ENCODE data around the gene PHACTR1. TPM values are rescaled to one million over a fixed set of nuclear protein-coding genes. Genes with fewer than 3 reads are reported as not detected.

Gene PHACTR1
- polyA plus RNA-seq, 1 donor = 20.1 TPM

- no peak for DNase-seq
Measured at GRCh38 chr6:13032566-13032965, 316.0 kb downstream of the PHACTR1 start.

DNA sequence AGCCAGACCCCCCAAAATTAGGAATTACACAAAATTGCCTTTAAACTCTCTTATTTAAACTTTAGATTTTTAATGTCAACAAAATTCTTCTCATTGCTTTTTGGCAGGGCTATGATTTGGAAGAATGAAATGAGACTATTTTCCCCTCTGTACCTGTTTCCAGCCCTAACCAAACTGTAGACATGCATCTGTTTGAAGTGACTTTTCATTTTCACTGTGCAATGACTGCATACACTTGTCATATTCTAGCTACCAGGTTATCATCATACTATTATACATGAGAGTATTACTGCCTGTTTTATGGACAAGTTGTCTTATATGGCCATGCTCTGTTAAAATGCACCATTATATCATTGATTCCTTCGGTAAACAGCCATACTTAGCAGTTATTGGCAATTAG is 316.6 kb downstream of the PHACTR1 start:
- no peak for DNase-seq

DNA sequence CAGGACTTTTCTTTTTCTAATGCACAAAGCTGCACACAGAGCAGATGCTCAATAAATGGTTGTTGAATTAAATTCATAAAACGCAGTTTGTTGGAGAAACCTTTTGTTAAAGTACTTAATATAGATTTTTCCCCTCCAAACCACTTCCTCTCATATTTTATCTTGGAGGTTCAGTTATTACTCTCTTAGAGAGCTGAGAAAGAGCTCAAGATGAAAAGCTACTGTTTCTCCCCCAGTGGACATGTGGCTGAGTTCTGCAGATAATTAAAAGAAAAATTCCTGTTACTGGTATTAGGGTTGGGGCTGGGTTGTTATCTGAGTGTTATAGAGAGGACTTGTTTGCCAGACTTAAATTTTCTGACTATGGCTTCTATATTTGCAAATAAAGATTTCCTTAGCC is 317.7 kb downstream of the PHACTR1 start:
- DNase-seq = no peak

GRCh38 chr6:13035606-13036005 is 319.0 kb downstream of the PHACTR1 start:
- DNase-seq = no peak

DNA sequence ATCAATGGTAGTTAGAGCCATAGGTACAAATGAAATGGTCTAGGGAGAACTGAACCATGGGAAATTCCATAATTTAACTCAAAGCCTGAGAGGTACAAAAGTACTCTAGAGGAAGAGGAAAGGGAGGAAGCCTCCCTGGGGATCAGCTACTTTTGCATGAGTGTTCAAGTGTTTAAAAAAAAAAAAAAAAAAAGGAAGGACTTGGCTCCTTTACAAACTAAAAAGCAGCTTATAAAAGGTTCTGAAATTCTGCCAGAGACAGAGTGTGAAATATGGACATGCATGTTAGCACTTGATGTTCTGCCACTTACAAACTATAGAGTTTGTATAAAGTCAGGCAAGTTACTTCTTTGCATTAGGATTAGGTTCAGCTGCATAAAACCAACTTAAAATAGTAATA is 321.7 kb downstream of the PHACTR1 start:
- no peak for DNase-seq

DNA sequence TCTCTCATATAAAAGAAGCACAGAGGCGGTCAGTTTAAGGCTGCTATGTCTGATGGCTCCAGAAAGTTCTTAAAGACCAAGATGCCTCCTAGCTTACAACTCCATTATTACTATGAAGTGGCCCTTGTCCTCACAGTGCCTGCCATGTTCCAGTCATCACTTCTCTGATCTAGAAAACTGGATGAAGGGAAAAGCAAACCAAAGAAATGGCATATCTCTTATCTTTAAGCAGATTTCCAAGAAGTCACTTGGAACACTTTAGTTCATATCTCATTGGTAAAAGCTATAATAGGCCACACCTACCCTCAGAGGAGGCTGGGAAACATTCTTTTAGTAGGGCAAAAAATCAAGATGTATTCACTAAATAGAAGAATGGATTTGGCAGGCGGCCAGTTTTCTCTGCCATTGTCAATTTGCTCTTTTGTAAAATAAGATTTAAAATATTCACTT is 322.2 kb downstream of the PHACTR1 start:
- no peak for DNase-seq

GRCh38 chr6:13044390-13044789 is 327.8 kb downstream of the PHACTR1 start:
- no peak for DNase-seq

- DNase-seq = no peak
Measured at GRCh38 chr6:13044896-13045295, 328.3 kb downstream of the PHACTR1 start.

DNA sequence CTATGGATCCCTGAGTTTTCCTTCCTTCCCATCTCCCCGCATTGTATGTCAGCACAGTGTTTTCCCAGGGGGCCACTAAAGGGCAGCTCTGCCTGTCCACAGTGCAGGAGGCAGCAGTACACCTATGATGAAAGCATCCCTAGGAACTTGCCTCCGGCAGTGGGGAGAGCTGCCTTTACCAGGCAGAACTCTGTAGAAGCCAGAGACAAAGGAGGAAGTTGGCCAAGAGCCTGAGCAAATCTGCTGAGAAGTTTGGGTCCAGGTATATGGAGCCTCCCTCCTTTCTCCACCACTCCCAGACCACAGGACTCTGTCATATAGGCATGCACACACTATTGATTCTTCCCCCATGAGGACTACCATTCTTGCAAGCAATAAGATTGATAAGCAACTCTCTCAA is 329.1 kb downstream of the PHACTR1 start:
- no peak for DNase-seq

DNA sequence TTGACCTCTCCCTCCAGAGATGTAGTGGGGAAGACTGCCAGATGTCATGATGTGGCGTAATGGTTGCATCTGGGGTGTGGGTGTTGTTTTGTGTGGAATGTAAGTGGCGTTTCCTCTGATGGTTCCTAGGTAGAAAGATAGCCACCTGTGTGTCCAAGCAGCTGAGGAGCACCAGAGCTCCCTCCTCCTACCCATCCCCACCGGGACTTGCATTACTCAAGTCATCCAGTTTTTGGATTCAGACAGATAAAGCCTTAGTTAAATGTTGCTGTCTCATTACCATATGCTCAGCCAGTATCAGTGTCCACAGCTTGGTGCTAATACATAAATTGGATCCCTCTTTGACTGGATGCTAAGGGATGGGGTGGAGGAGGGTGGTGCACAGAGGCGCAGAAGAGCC is 329.5 kb downstream of the PHACTR1 start:
- DNase-seq = no peak

- DNase-seq = no peak
Measured at GRCh38 chr6:13048113-13048512, 331.5 kb downstream of the PHACTR1 start.

- no peak for DNase-seq
Measured at GRCh38 chr6:13049666-13050254, 333.2 kb downstream of the PHACTR1 start.

DNA sequence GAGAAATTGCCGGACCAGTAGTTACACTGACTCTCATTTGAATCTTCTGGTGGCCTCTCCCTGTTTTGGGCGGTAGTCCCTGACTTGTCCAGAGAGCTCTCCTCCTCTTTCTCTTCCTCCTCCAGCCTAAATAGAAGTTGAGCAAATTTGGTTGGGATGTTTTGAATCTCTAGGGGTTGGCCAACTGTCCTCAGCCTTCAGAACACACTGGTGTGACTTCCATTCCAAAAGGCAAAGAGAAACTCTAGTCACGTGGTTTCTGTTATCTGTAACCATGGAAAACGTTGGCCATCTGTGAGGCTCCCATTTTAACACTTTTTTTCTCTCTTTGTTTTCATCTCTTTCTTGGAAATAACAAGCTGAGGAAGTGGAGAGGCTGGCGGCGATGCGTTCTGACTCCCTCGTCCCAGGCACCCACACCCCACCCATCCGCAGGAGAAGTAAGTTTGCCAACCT is 336.5 kb downstream of the PHACTR1 start:
- DNase-seq = no peak

- DNase-seq = no peak
Measured at GRCh38 chr6:13058051-13058450, 341.5 kb downstream of the PHACTR1 start.

DNA sequence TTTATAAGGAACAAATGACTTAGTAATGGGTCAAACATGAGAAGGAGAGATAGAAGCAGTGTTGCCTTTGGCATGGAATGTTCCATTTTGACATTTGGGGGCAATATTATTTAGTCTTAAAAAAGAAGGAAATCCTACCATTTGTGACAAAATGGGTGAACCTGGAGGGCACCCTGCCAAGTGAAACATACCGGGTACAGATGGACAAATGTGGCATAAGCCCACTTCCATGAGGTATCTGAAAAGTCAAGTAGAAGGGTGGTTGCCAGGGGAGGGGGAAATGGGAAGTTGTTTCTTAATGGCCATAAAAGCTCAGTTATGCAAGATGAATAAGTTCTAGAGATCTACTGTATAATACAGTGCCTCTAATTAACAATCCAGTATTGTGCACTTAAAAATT is 342.5 kb downstream of the PHACTR1 start:
- no peak for DNase-seq

DNA sequence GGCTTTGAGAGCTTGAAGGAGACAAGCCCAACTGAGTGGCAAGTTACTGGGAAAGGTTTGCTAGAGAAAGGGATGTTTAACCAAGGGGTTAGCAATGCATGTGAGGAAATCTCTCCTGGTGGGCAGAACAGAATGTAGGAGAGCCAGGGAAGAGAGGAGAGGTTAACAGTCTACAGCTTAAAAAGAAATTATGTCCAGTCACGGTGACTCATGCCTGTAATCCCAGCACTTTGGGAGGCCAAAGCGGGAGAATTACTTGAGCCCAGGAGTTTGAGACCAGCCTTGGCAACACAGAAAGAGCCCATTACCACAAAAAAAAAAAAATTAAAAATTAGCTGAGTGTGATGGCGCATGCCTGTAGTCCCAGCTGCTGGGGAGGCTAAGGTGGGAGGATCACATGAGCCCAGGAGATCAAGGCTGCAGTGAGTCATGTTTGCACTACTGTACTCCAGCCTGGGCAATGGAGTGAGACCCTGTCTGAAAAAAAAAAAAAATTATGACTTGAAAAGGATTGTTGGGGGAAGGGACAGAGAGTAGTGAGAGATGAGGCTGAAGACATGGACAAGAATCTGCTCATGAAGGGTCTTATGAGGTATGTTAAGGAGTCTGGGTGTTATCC is 346.8 kb downstream of the PHACTR1 start:
- DNase-seq = no peak

DNA sequence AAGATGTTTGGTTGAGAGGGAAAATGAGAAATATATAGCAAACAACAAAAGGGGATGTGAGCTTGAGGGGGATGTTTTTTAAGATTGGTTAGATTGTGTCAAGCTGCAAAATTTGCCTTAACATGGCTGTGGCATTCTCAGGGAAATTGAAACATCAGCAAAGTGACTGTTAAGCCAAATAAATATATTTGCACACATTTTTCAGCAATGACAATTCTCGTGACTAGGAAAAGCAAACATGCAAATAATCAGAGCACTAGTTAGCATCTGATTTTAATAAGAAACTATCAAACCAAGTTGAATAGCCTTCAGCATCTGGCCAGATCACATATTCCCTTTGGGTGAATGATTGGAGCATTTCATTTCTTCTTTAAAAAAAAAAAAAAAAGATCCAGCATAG is 349.0 kb downstream of the PHACTR1 start:
- DNase-seq = no peak

DNA sequence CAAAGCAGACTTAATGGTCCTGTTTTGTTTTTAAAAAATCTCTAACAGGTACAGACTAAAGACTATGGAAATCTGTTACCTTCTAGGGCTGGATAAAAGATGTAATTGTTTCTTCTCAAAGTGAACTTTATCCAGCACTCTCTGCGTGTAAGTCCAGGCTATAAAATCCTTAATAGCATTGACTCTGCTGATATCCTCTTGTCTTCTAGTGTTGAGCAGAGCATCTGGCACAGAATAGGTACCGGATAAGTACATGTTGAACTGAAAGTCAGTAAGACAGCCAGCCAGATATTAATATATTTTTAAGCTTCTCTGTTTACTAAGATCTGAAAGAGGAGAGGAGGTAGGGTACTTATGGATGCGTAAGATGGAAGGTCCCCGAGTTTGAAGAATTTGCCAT is 349.5 kb downstream of the PHACTR1 start:
- DNase-seq = no peak

DNA sequence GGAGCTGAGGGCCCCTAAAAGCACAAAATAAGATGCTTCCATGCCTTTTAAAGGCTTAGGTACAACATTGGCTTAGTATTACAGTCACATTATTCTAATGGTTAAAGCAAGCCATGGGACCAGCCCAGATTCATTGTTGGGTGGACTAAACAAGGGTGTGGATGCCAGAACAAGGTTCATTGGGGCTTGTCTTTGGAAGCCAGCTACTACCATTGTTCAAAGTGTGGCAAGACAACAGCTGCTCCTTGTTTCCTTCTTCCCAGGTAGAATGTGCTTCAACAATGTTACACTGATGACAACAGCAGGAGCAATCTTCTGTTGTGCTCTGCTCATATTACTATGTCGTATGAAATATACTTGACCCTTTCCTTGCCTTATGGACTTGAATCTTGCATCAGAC is 350.3 kb downstream of the PHACTR1 start:
- DNase-seq = no peak

GRCh38 chr6:13068586-13069210 is 352.1 kb downstream of the PHACTR1 start:
- no peak for DNase-seq

GRCh38 chr6:13071550-13072345 is 355.2 kb downstream of the PHACTR1 start:
- no peak for DNase-seq

DNA sequence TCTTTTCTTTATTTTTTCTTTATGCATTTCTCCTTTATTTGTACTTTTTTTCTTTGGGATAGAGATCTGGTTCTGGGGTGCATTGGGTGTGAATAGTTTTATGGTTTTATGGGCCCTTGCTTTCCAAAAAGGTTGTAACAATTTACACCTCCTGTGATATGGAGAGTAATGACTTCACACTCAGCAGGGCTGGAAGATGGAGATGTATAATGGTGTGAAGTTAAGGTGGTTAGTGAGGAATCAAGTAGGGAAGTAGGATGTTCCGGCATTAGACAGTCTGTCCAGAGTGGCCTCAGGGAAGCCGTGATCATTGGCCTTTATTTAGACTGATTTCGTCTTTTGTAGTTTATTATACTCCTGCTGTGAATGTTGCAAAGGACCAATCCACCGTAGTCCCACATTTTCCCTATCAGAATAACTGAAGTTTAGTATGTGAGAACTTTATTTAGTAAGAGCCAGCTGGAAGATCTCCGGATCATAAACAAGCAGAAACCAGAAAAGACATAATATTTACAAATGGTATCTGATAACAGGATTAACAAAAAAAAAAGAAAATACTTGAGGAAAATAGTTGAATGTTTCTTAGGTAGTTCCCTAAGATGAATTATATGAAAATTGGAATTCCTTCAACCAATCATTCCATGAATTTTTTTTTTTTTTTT is 356.2 kb downstream of the PHACTR1 start:
- DNase-seq = no peak
